MM.1S (cell line): ENCODE data around the gene ARRDC2.

Source experiments
- CTCF ChIP-seq: fragments of 300-600 bp; sonication (generic); IDR thresholded peaks from 2 replicates; pipeline ENCODE4 v1.5.1; 2016; ENCODE audit warnings: antibody characterized with exemption, low read length, mixed read lengths
- EZH2 ChIP-seq: fragments of 300-600 bp; sonication (generic); optimal IDR thresholded peaks from 2 replicates; pipeline ENCODE3; 2017; ENCODE audit warnings: low read depth, mild to moderate bottlenecking, antibody characterized with exemption, low read length, mixed read lengths
- EZH2phosphoT487 ChIP-seq: fragments of 300-600 bp; sonication (generic); IDR thresholded peaks from 2 replicates; pipeline ENCODE4 v1.6.1; 2018; ENCODE audit warnings: antibody characterized with exemption, low read length

- TF ChIP-seq CTCF: no peak
- TF ChIP-seq EZH2phosphoT487: no peak
- TF ChIP-seq EZH2: no peak
Observed at GRCh38 chr19:18002347-18002850, 5.6 kb upstream of the ARRDC2 start.
